HEK293T (cell line): ENCODE data around the gene STK40.

Source experiments
- CTCF ChIA-PET: fragments of 350-600 bp; formaldehyde crosslinking; extraction: SDS; loops from one replicate; lab custom pipeline; 2021; ENCODE audit warnings: antibody characterized with exemption, inconsistent platforms; lab: Yijun Ruan, JAX
- POLR2A ChIA-PET: fragments of 350-600 bp; formaldehyde crosslinking; extraction: SDS; loops from one replicate; lab custom pipeline; 2020; ENCODE audit warnings: antibody characterized with exemption, inconsistent platforms; lab: Yijun Ruan, JAX
- DNase-seq: peaks from one replicate; pipeline ENCODE4 v3.0.0; 2012; ENCODE audit warnings: mixed read lengths; ENCODE audit errors: extremely low spot score
- ARNT ChIP-seq: fragments of 450-650 bp; IDR thresholded peaks from 2 replicates; pipeline ENCODE4 v1.6.1; 2017; ENCODE audit warnings: mild to moderate bottlenecking
- BHLHE40 ChIP-seq: fragments of 450-650 bp; IDR thresholded peaks from 2 replicates; pipeline ENCODE4 v1.6.1; 2016; ENCODE audit warnings: mild to moderate bottlenecking, moderate library complexity, borderline replicate concordance
- CTBP1 ChIP-seq: fragments of 450-650 bp; IDR thresholded peaks from 2 replicates; pipeline ENCODE4 v1.6.1; 2016; ENCODE audit warnings: borderline replicate concordance
- ELF4 ChIP-seq: fragments of 450-650 bp; IDR thresholded peaks from 2 replicates; pipeline ENCODE4 v1.6.1; 2017; ENCODE audit warnings: antibody characterized with exemption
- FOXA1 ChIP-seq: fragments of 450-650 bp; IDR thresholded peaks from 2 replicates; pipeline ENCODE4 v1.6.1; 2016; ENCODE audit warnings: mild to moderate bottlenecking
- FOXK2 ChIP-seq: fragments of 450-650 bp; IDR thresholded peaks from 2 replicates; pipeline ENCODE4 v1.6.1; 2016; ENCODE audit warnings: mild to moderate bottlenecking
- FOXM1 ChIP-seq: fragments of 450-650 bp; IDR thresholded peaks from 2 replicates; pipeline ENCODE4 v1.6.1; 2017; ENCODE audit warnings: mild to moderate bottlenecking, borderline replicate concordance
- HDGF ChIP-seq: fragments of 450-650 bp; IDR thresholded peaks from 2 replicates; pipeline ENCODE4 v1.6.1; 2017; ENCODE audit warnings: antibody characterized with exemption, borderline replicate concordance
- L3MBTL2 ChIP-seq: fragments of 450-650 bp; conservative IDR thresholded peaks from 2 replicates; pipeline ENCODE4 v1.6.1; 2016; ENCODE audit warnings: mild to moderate bottlenecking
- LEF1 ChIP-seq: fragments of 450-650 bp; IDR thresholded peaks from 2 replicates; pipeline ENCODE4 v1.6.1; 2017; ENCODE audit warnings: mild to moderate bottlenecking, borderline replicate concordance
- NFRKB ChIP-seq: fragments of 450-650 bp; IDR thresholded peaks from 2 replicates; pipeline ENCODE4 v1.6.1; 2016; ENCODE audit warnings: mild to moderate bottlenecking, moderate library complexity
- SP1 ChIP-seq: fragments of 450-650 bp; IDR thresholded peaks from 2 replicates; pipeline ENCODE4 v1.6.1; 2017
- SUZ12 ChIP-seq: fragments of 450-650 bp; IDR thresholded peaks from 2 replicates; pipeline ENCODE4 v1.6.1; 2016; ENCODE audit warnings: mild to moderate bottlenecking
- TARDBP ChIP-seq: fragments of 450-650 bp; IDR thresholded peaks from 2 replicates; pipeline ENCODE4 v1.6.1; 2016
- ZNF384 ChIP-seq: fragments of 450-650 bp; IDR thresholded peaks from 2 replicates; pipeline ENCODE4 v1.6.1; 2016
- TF ChIP-seq, protein P1 (sequence below): fragments of 450-650 bp; IDR thresholded peaks from 2 replicates; pipeline ENCODE4 v1.6.1; 2016

STK40 gene

DNA sequence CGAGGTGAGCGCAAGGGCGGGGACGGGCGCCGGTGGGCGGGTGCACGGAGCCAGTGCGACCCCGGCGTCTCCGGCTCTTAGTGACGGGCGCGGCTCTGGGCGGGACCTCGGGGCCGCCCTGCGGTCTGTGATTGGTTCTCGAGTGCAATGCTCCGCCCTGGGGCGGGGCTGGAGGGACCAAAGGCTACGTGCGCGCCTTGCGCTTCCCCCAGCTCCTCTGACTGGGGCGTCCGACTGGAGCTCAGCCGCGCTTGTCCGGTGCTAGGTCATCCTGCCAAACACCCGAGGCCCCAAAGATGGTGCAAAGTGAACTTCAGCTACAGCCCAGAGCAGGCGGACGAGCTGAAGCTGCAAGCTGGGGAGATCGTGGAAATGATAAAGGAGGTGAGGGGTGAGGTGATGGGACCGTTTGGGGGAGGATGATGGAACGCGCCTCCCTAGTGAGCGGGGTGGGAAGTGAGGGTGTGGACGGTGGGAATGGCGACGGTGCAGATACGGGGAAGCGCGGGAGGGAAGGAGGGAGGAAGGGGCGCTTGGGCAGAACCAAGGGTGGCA lies 78.7 kb downstream of the STK40 start:
- peak; percentile 99 for DNase-seq
- POLR2A ChIA-PET, result interaction anchor here (0.7 to 1.5 kb wide), 3 partner anchors 8 to 157 kb away, joined by 3 to 7 read pairs (median 3); partner anchors contain the start of gene MRPS15
- CTCF ChIA-PET, result interaction anchor here (0.6 to 1.1 kb wide), 2 partner anchors 95 to 119 kb away, joined by 3 to 8 read pairs; no protein-coding TSS in a partner anchor
- TF ChIP-seq TARDBP (no peak), ELF4 (no peak), L3MBTL2 (no peak), FOXK2 (no peak), SUZ12 (no peak), FOXA1 (no peak), BHLHE40 (no peak), LEF1 (no peak), FOXM1 (no peak), HDGF (no peak), ZNF384 (no peak), SP1 (no peak), NFRKB (no peak), ARNT (no peak), CTBP1 (no peak)
- TF ChIP-seq, protein P1, sequence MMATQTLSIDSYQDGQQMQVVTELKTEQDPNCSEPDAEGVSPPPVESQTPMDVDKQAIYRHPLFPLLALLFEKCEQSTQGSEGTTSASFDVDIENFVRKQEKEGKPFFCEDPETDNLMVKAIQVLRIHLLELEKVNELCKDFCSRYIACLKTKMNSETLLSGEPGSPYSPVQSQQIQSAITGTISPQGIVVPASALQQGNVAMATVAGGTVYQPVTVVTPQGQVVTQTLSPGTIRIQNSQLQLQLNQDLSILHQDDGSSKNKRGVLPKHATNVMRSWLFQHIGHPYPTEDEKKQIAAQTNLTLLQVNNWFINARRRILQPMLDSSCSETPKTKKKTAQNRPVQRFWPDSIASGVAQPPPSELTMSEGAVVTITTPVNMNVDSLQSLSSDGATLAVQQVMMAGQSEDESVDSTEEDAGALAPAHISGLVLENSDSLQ, result no peak

DNA sequence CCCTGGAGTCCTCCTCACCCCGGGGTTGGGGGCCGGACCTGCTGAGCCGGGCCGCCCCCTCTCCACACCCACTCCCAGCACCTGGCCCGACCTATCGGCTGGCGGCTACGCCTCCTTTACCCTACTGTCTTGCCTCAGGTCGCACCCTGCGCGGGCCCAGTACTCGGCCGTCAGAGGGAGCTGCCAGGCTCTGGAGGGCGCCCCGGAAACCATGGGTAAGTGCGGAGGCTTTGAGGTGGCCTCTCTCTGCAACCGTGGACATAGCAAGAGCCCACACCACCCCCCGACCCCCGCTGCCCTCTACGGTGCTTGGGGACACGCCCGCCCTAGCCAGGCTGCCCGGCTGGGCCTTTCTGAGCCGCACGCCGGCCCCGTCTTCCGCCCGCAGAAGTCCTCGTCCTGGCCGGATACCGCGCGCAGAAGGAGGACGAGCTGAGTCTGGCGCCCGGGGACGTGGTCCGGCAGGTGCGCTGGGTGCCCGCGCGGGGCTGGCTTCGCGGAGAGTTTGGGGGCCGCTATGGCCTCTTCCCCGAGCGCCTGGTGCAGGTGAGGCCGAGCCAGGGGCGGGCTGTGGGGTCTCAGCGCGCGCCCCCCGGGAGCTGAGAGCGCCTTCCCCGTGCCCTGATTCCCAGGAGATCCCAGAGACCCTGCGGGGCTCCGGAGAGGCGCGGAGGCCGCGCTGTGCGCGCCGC lies 79.4 kb downstream of the STK40 start, which contains the start of gene SH3D21:
SH3D21 (plus strand) TSS at position 159 of the 692 bp plus-strand sequence; CDS start at position 212, 53 bp downstream.
- TF ChIP-seq ZNF384, result no peak
- TF ChIP-seq ELF4, result no peak
- no peak for TF ChIP-seq SP1
- no peak for TF ChIP-seq SUZ12
- no peak for TF ChIP-seq NFRKB
- TF ChIP-seq FOXK2, result no peak
- TF ChIP-seq HDGF, result no peak
- no peak for TF ChIP-seq TARDBP
- TF ChIP-seq FOXM1, result no peak
- TF ChIP-seq FOXA1, result no peak
- TF ChIP-seq, protein P1, result no peak
- TF ChIP-seq LEF1, result no peak
- TF ChIP-seq ARNT, result no peak
- POLR2A ChIA-PET, result interaction anchor here (0.7 to 1.5 kb wide), 5 partner anchors 8 to 158 kb away, joined by 3 to 7 read pairs (median 3); partner anchors contain the start of genes MRPS15, THRAP3 and TRAPPC3
- DNase-seq, result peak; percentile 34
- CTCF ChIA-PET, result interaction anchor here (1.1 kb wide), 1 partner anchor 118 kb away, joined by 3 read pairs; no protein-coding TSS in a partner anchor

DNA sequence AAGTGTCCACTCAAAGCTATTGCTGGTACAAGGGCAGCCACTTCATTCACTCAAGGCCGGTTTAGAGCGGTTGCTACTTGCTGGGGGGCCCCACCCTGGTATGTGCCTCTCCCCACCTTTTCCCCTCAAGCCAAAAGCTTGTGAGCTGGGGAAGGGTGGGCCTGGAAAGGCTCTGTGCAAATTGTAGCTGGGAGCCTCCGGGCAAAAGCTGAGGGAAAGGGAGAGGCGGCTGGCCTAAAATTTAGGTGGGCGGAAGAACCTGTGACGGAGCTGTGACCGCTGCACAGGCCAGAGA lies 79.9 kb downstream of the STK40 start:
- ChIA-PET CTCF (no interaction called here), POLR2A (interaction anchor here (0.8 to 1.5 kb wide), 4 partner anchors 81 to 158 kb away, joined by 3 to 7 read pairs (median 4); partner anchors contain the start of genes MRPS15, THRAP3 and TRAPPC3)
- DNase-seq, result no peak
- TF ChIP-seq, protein P1, result no peak
- TF ChIP-seq NFRKB (no peak), FOXA1 (no peak), L3MBTL2 (no peak), FOXM1 (no peak), ARNT (no peak), SUZ12 (no peak), LEF1 (no peak), ELF4 (no peak), FOXK2 (no peak), BHLHE40 (no peak), SP1 (no peak), ZNF384 (no peak), TARDBP (no peak), CTBP1 (no peak), HDGF (no peak)

DNA sequence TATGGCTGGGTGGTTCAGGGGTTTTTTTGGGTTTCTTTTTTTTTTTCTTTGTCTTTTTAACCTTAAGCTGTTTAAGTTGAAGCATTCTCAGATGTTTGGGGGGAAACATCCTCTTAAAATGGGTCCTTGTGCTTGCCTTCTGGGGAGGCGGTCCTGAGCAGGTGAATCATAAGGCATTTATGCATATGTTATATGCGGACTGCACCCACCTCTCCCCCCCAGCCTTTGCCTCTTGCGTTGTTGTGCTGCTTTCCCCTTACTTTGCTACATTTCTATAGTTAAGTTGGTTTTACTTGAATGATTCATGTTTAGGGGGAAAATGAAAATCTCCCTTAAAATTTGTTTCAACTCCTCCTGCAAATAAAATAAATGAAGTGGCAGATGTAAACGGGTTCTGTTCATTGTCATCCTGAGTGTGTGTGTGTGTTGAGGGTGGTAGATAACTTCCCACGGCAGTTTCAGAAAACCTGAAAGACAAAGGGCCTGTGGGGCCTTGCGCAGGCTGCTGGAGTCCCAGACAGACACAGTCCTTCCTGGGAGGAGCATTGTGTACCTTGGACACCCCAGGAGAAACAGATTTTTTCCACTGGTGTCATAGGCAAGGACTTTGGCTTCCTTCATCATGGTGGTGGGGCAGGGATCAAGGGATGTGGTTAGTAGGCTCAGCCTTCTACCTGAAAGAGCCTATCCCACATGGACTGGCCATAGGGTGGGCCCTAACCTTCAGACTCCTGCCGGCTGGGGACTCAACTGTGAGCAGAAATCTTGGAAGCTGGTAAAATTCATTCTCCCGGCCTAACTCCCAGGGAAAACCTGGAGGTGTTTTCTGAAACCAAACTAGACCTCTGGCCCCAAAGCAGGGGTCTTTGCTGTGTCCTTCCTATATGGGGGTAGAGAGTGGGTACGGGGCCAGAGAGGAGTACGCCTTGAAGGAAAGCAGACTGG lies 80.5 kb downstream of the STK40 start:
- DNase-seq, result no peak
- CTCF ChIA-PET, result interaction anchor here (1.7 kb wide), 1 partner anchor 19 kb away, joined by 4 read pairs; no protein-coding TSS in a partner anchor
- TF ChIP-seq FOXM1 (no peak), TARDBP (no peak), ELF4 (no peak), BHLHE40 (no peak), SP1 (no peak), FOXK2 (no peak), HDGF (no peak), ARNT (no peak), NFRKB (no peak), FOXA1 (no peak), SUZ12 (no peak), CTBP1 (no peak), L3MBTL2 (no peak), LEF1 (no peak), ZNF384 (no peak)
- TF ChIP-seq, protein P1, result no peak
- POLR2A ChIA-PET, result interaction anchor here (0.8 to 1.5 kb wide), 4 partner anchors 81 to 159 kb away, joined by 3 to 7 read pairs (median 4); partner anchors contain the start of genes MRPS15, THRAP3 and TRAPPC3
